ENCODE data around the gene TBCB.
"Not testable (repeated sequence)": the region's sequence is repeated elsewhere in the genome, so short reads cannot be mapped to it uniquely, and the experiment has no call there.

Gene TBCB

GRCh38 chr19:36115453-36116343 lies at the start of gene TBCB:
TSS of gene TBCB (plus strand) at chr19:36115468. CDS start at chr19:36115561, 93 bp downstream.
- DNase-seq = no peak

DNA sequence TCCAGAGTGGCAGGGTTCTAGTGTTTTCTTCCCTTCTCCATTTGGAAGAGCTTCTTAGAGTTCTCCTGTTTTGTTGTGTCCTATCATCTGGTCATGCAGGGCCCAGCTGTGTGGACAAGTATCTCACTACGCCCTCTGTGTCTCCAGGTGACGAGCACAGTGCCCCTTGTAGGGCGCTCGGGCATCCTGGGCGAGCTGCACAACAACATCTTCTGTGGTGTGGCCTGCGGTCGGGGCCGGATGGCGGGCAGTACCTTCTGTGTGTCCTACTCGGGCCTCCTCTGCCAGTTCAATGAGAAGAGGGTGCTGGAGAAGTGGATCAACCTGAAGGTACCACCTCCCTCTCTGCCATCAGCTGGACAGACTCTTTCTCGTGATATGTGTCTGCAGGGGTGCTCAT lies 47.6 kb upstream of the TBCB start:
- no peak for DNase-seq

- DNase-seq = not testable (repeated sequence)
Observed at GRCh38 chr19:36068810-36069499, 46.3 kb upstream of the TBCB start.

DNA sequence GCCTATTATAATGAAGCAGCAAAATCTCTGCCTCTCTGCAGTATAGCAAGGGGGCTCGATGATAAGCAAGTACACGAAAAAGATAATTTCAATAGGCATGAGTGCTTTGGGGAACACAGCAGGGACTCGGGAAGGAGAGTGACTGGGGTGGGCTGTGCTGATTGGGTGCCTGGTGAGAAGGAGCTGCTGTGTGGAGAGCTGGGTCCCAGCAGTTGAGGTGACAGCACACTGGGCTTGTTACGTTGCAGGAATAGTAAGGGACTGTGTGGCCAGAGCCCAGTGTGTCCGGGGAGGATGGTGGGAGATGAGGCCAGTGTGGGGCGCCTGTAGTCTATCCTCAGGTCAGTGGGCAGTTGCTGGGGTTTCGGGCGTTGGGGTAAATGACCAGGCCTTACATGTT lies 43.2 kb upstream of the TBCB start:
- no peak for DNase-seq

GRCh38 chr19:36073121-36073876 lies 42.0 kb upstream of the TBCB start:
- DNase-seq = no peak

GRCh38 chr19:36079389-36079945 lies 35.8 kb upstream of the TBCB start:
- no peak for DNase-seq

DNA sequence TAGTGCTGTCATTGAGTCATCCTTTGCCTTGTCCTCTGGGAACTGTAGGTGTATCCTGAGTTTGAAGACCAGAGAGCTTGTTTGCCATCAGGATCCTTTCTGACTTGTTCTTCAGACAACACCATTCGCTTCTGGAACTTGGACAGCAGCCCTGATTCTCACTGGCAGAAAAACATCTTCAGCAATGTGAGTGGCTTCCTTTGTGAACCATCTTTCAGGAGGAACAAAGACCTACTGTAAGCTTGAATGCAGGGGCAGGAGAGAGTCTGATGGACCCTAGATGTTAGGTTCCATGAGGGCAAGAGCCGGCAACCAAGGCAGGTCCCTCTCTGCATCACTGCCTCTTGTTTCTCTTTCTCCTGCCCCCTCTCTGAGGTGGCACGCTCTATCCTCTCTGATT lies 33.9 kb upstream of the TBCB start:
- peak; percentile 72 for DNase-seq

DNA sequence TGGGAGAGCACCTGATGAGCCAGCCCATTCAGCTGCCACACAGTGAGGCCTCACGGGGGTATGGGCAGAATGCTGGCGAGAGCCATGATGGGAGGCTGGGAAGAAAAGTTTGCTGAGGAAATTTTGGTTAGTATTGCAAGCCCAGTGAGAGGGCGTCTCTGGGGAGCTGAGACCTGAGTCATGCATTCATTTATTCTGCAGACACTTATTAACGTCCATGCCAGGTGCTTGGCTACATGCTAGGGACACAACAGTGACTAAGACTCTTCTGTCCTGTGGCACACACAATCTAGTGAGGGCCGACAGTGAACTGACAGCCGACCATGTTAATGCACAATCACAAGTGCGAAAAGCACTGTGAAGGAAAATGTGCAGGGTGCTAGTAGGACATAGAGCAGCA lies 33.4 kb upstream of the TBCB start:
- DNase-seq = no peak

- DNase-seq = no peak
Observed at GRCh38 chr19:36082916-36083315, 32.4 kb upstream of the TBCB start.

- DNase-seq = no peak
Observed at GRCh38 chr19:36084231-36085009, 30.8 kb upstream of the TBCB start.

- DNase-seq = no peak
Observed at GRCh38 chr19:36086326-36086725, 28.9 kb upstream of the TBCB start.

- DNase-seq = no peak
Observed at GRCh38 chr19:36089847-36090246, 25.4 kb upstream of the TBCB start.

DNA sequence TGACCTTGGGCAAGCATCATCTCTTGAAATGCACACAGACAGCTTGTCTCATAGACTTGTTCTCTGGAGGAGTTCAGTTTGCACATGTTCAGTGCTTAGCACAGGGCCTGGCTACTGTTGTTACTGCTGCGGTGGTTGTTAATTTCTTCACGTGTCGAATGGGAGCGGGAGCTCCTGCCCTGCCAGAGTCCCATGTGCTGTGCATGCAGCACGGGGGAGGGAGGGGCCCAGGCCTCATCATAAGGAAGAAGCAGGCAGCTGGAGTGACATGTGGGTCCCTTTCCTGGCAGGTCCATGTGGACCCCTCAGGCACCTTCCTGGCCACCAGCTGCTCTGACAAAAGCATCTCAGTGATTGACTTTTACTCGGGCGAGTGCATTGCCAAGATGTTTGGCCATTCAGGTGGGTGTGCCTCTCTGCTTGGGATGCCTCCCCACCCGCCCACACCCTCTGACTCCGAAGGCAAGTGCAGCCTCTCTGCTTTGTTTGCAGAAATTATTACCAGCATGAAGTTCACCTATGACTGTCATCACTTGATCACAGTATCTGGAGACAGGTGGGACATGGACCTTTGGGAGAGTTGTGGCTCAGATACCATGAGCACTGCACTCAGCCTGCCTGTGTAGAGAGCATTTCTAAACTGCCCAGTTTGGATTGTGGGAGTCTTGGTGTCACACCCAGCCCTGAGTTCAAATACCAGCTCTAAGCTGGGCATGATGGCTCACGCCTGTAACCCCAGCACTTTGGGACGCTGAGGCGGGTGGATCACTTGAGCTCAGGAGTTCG lies 24.2 kb upstream of the TBCB start:
- DNase-seq = no peak

DNA sequence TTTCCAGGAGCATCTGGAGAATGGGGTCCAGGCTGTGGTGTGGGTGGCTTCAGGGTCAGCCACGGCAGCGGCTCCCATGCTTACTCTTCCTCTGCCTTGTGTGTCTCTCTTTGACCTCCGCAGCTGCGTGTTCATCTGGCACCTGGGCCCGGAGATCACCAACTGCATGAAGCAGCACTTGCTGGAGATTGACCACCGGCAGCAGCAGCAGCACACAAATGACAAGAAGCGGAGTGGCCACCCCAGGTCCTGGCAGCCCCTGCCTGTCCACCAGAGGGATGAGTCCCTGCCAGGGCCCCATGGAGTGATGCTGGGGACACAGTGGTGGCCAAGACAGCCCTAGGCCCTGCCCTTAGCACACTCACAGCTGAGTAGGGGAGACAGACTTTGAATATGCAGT lies 22.7 kb upstream of the TBCB start:
- no peak for DNase-seq

DNA sequence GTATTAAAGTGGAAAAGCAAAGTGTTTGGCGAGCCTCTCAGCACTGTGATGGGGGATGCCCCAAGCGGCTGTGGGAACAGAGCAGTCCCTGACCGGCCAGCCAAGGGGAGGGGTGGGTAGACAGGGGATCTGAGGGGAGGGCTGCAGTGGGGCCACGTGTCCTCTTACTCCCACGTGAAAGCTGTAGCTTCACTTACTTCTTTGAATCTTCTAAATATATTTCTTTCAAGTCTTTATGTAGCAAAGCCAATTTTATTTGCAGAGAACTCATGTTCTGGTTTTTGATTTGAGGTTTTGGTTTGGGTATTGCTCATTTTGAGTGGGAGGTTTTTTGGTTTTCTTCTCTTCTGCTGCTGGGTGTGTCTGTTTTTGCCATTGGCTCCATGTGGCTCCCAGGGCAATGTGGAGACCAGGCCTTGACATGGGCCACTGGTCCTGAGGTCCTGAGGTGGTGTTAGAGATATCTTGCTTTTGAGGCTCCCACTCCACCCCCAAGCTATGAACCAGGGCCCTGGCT lies 22.1 kb upstream of the TBCB start:
- no peak for DNase-seq

DNA sequence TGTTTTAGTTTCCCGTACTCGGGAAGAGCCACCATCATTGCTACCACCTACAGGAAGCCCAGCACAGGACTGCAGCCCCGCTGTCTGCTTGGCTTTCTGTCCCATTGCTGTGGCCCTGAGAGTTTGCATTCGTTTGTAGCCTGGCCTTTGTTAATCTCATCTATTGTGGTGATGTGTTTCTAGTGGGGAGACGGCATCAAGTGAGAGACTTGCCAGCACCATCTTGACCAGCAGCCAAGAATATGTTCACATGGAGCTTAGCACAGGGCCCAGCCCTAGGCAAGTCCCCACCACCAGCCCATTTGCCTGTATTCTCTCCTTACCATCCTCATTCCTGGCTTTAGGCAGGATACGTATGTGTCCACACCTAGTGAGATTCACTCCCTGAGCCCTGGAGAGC lies 21.6 kb upstream of the TBCB start:
- peak; percentile 51 to 62 for DNase-seq

- peak; percentile 85 to 93 for DNase-seq
Observed at GRCh38 chr19:36097036-36097435, 18.2 kb upstream of the TBCB start.

- no peak for DNase-seq
Observed at GRCh38 chr19:36099166-36099785, 16.0 kb upstream of the TBCB start.

GRCh38 chr19:36100476-36100875 lies 14.8 kb upstream of the TBCB start:
- DNase-seq = no peak

DNA sequence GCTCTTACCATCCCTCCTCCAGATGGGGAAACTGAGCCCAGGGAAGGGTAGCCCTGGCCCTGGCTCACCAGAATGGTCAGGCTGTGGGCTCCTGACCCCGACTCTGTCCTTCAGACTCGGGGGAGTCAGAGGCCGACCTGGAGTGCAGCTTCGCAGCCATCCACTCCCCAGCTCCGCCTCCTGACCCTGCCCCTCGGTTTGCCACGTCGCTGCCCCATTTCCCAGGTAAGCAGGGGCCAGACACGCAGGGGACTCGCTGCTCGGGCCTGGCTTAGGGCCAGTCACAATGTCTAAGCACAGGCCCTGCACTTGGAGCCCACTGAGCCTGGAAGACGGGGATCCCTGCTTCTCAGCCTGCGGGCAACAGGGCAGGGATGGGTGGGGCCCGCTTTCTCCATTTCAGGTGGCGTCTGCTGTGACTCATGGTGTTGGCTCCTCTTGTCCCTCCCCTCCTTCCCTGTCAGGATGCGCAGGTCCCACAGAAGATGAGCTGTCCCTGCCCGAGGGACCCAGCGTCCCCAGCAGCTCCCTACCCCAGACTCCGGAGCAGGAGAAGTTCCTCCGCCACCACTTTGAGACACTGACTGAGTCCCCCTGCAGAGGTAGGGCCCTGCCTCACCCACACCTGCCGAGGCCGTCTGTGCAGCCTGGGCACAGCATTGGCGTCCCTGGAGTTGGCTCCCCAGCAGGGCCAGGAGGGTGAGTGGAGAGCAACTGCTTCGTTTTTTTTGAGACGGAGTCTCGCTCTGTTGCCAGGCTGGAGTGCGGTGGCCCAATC lies 13.5 kb upstream of the TBCB start:
- DNase-seq = no peak

Data from hippocampal formation (tissue), 2 donors.